HEK293 (cell line): ENCODE results near the gene HMCN2.

Source experiments
- CTCF ChIA-PET: fragments of 350-600 bp; formaldehyde crosslinking; extraction: SDS; loops from one replicate; lab custom pipeline; 2021; ENCODE audit warnings: antibody characterized with exemption; lab: Yijun Ruan, JAX
- POLR2A ChIA-PET: fragments of 300-600 bp; formaldehyde crosslinking; extraction: SDS; loops from one replicate; lab custom pipeline; 2020; ENCODE audit warnings: antibody characterized with exemption, inconsistent platforms; lab: Yijun Ruan, JAX
- H3K27ac ChIP-seq: fragments of 200-500 bp; sonication (Bioruptor generic); 2 replicates; pipeline ENCODE4 v1.5.1; 2014; ENCODE audit warnings: low read depth, low read length, control low read depth, inconsistent platforms; ENCODE audit errors: extremely low read depth
- H3K36me3 ChIP-seq, 2 experiments: fragments of 200-500 bp in 1 of 2; sonication (Bioruptor generic) in 1 of 2; 1 replicate in 1 of 2; 2 replicates in 1 of 2; pipeline ENCODE4 v1.5.1; 2014 to 2017; ENCODE audit warnings: inconsistent platforms in 2 of 2, low read length in 2 of 2; ENCODE audit not compliant: control insufficient read depth in 2 of 2, insufficient read depth in 1 of 2
- H3K4me1 ChIP-seq: fragments of 200-500 bp; sonication (Bioruptor generic); 2 replicates; pipeline ENCODE4 v1.5.1; 2014; ENCODE audit warnings: mild to moderate bottlenecking, low read length, inconsistent platforms; ENCODE audit not compliant: control insufficient read depth, insufficient read depth
- H3K4me3 ChIP-seq: 2 replicates; pipeline ENCODE4 v1.5.1; 2011; ENCODE audit warnings: low read depth, mild to moderate bottlenecking, control low read depth, low read length, moderate library complexity
- H3K9me3 ChIP-seq: fragments of 200-500 bp; sonication (Bioruptor generic); 2 replicates; pipeline ENCODE4 v1.5.1; 2014; ENCODE audit warnings: low read depth, low read length, inconsistent platforms; ENCODE audit not compliant: control insufficient read depth, insufficient read depth
- EGR2 ChIP-seq: fragments of 450-650 bp; formaldehyde crosslinking; IDR thresholded peaks from 2 replicates; pipeline ENCODE4 v1.5.1; 2016; ENCODE audit warnings: low read depth, missing biosample characterization, missing genetic modification characterization
- GLIS1 ChIP-seq: fragments of 450-650 bp; formaldehyde crosslinking; IDR thresholded peaks from 2 replicates; pipeline ENCODE4 v1.5.1; 2016; ENCODE audit warnings: missing biosample characterization, missing genetic modification characterization
- PBX3 ChIP-seq: sonication (generic); formaldehyde crosslinking; IDR thresholded peaks from 2 replicates; pipeline ENCODE4 v1.8.1; 2022; ENCODE audit warnings: mild to moderate bottlenecking, moderate library complexity, missing genetic modification reagents
- ZBTB44 ChIP-seq: fragments of 450-650 bp; IDR thresholded peaks from 2 replicates; pipeline ENCODE4 v1.5.1; 2018; ENCODE audit warnings: missing biosample characterization, mild to moderate bottlenecking, missing genetic modification characterization
- ZNF175 ChIP-seq: fragments of 450-650 bp; formaldehyde crosslinking; IDR thresholded peaks from 2 replicates; pipeline ENCODE4 v1.5.1; 2016; ENCODE audit warnings: missing biosample characterization, missing genetic modification characterization
- ZNF18 ChIP-seq: fragments of 450-650 bp; formaldehyde crosslinking; IDR thresholded peaks from 2 replicates; pipeline ENCODE4 v1.5.1; 2016; ENCODE audit warnings: missing biosample characterization, missing genetic modification characterization
- ZNF202 ChIP-seq: fragments of 450-650 bp; formaldehyde crosslinking; IDR thresholded peaks from 2 replicates; pipeline ENCODE4 v1.5.1; 2016; ENCODE audit warnings: missing biosample characterization, missing genetic modification characterization, borderline replicate concordance
- ZNF354C ChIP-seq: fragments of 450-650 bp; formaldehyde crosslinking; IDR thresholded peaks from 2 replicates; pipeline ENCODE4 v1.5.1; 2016; ENCODE audit warnings: missing biosample characterization, missing genetic modification characterization, low read depth, borderline replicate concordance
- ZNF426 ChIP-seq: fragments of 450-650 bp; formaldehyde crosslinking; IDR thresholded peaks from 2 replicates; pipeline ENCODE4 v1.5.1; 2017; ENCODE audit warnings: missing biosample characterization, missing genetic modification characterization, mild to moderate bottlenecking, inconsistent platforms, moderate library complexity
- ZNF449 ChIP-seq: fragments of 450-650 bp; formaldehyde crosslinking; IDR thresholded peaks from 2 replicates; pipeline ENCODE4 v1.5.1; 2017; ENCODE audit warnings: missing biosample characterization, mild to moderate bottlenecking, missing genetic modification characterization, moderate library complexity
- ZNF548 ChIP-seq: fragments of 450-650 bp; formaldehyde crosslinking; IDR thresholded peaks from 2 replicates; pipeline ENCODE4 v1.5.1; 2016; ENCODE audit warnings: missing biosample characterization, missing genetic modification characterization
- ZNF658 ChIP-seq: fragments of 450-650 bp; formaldehyde crosslinking; IDR thresholded peaks from 2 replicates; pipeline ENCODE4; 2016; ENCODE audit warnings: missing biosample characterization, missing genetic modification characterization
- ZNF692 ChIP-seq: fragments of 450-650 bp; formaldehyde crosslinking; IDR thresholded peaks from 2 replicates; pipeline ENCODE4 v1.5.1; 2016; ENCODE audit warnings: missing biosample characterization, missing genetic modification characterization
- ZNF747 ChIP-seq: fragments of 450-650 bp; formaldehyde crosslinking; IDR thresholded peaks from 2 replicates; pipeline ENCODE4 v1.5.1; 2016; ENCODE audit warnings: missing biosample characterization, missing genetic modification characterization
- ZNF791 ChIP-seq: fragments of 450-650 bp; formaldehyde crosslinking; IDR thresholded peaks from 2 replicates; pipeline ENCODE4 v1.5.1; 2016; ENCODE audit warnings: missing biosample characterization, missing genetic modification characterization
- ZNF830 ChIP-seq: fragments of 450-650 bp; IDR thresholded peaks from 2 replicates; pipeline ENCODE4 v1.5.0; 2018; ENCODE audit warnings: missing biosample characterization, missing genetic modification characterization, low read depth, mild to moderate bottlenecking, moderate library complexity
- ZSCAN4 ChIP-seq: fragments of 450-650 bp; formaldehyde crosslinking; IDR thresholded peaks from 2 replicates; pipeline ENCODE4 v1.5.1; 2017; ENCODE audit warnings: missing biosample characterization, missing genetic modification characterization

HMCN2 gene

GRCh38 chr9:130303613-130304055, 38.1 kb downstream of the HMCN2 start:
- Histone ChIP-seq H3K36me3 (no peaks in the 10 kb centered on the region), H3K4me1 (no peaks in the 10 kb centered on the region), H3K27ac (no peak overlapping the region), H3K9me3 (no peaks in the 10 kb centered on the region), H3K4me3 (no peak overlapping the region)
- ChIA-PET POLR2A (interaction anchor here (1.7 kb wide), 1 partner anchor 13 kb away, joined by 4 read pairs; no protein-coding TSS in a partner anchor), CTCF (interaction anchor here (0.9 to 3.8 kb wide), 4 partner anchors 11 to 196 kb away, joined by 3 to 18 read pairs (median 4); no protein-coding TSS in a partner anchor)
- TF ChIP-seq PBX3 (CRISPR knock-in tag) (no peak), ZNF548 (tag by site-specific recombination) (no peak), ZNF175 (no peak), ZNF426 (tag by site-specific recombination) (no peak), ZNF791 (tag by site-specific recombination) (no peak), ZNF658 (no peak), ZNF354C (tag by site-specific recombination) (no peak), ZNF830 (tag by site-specific recombination) (no peak), ZNF202 (tag by site-specific recombination) (no peak), ZNF18 (tag by site-specific recombination) (no peak), ZNF747 (no peak)

- Histone ChIP-seq H3K36me3 (no peaks in the 10 kb centered on the region), H3K4me1 (no peaks in the 10 kb centered on the region), H3K9me3 (no peaks in the 10 kb centered on the region), H3K27ac (no peak overlapping the region), H3K4me3 (no peak overlapping the region)
- ChIA-PET POLR2A (interaction anchor here (1.7 kb wide), 1 partner anchor 13 kb away, joined by 4 read pairs; no protein-coding TSS in a partner anchor), CTCF (interaction anchor here (0.9 to 3.8 kb wide), 3 partner anchors 11 to 197 kb away, joined by 3 to 18 read pairs (median 4); no protein-coding TSS in a partner anchor)
- TF ChIP-seq ZNF692 (tag by site-specific recombination) (no peak), EGR2 (tag by site-specific recombination) (no peak), ZBTB44 (no peak), GLIS1 (tag by site-specific recombination) (peak; percentile 45; the same call in 1 of the 2 replicates)
These were observed 38.6 kb downstream of the HMCN2 start for GRCh38 chr9:130304116-130304515.

GRCh38 chr9:130304643-130305042, 39.1 kb downstream of the HMCN2 start:
- Histone ChIP-seq H3K36me3 (no peaks in the 10 kb centered on the region), H3K27ac (no peak overlapping the region), H3K9me3 (no peaks in the 10 kb centered on the region), H3K4me3 (no peak overlapping the region), H3K4me1 (no peaks in the 10 kb centered on the region)
- ChIA-PET POLR2A (interaction anchor here (1.7 kb wide), 1 partner anchor 14 kb away, joined by 4 read pairs; no protein-coding TSS in a partner anchor), CTCF (interaction anchor here (0.9 to 3.8 kb wide), 2 partner anchors 10 to 197 kb away, joined by 4 to 18 read pairs; no protein-coding TSS in a partner anchor)
- TF ChIP-seq ZNF449 (tag by site-specific recombination) = no peak
- TF ChIP-seq ZSCAN4 = no peak
